ENCODE results near the gene MVK.
"Not testable (repeated sequence)": the region's sequence is repeated elsewhere in the genome, so short reads cannot be mapped to it uniquely, and the experiment has no call there.

MVK gene

GRCh38 chr12:109592195-109592904, 18.8 kb downstream of the MVK start:
- no peak for DNase-seq

- no peak for DNase-seq
Observed at GRCh38 chr12:109592905-109593272, 19.3 kb downstream of the MVK start.

GRCh38 chr12:109594556-109595317, 21.1 kb downstream of the MVK start:
- no peak for DNase-seq

- no peak for DNase-seq
Observed at GRCh38 chr12:109595321-109595902, 21.8 kb downstream of the MVK start.

GRCh38 chr12:109596418-109597244, 23.0 kb downstream of the MVK start:
- no peak for DNase-seq

GRCh38 chr12:109597414-109597794, 23.8 kb downstream of the MVK start:
- no peak for DNase-seq

- DNase-seq, result peak; percentile 44
Observed at GRCh38 chr12:109597795-109598427, 24.3 kb downstream of the MVK start.

GRCh38 chr12:109598428-109598854, 24.8 kb downstream of the MVK start:
- DNase-seq, result no peak

- no peak for DNase-seq
Observed at GRCh38 chr12:109599087-109599486, 25.5 kb downstream of the MVK start.

GRCh38 chr12:109600481-109600880, 26.9 kb downstream of the MVK start:
- no peak for DNase-seq

GRCh38 chr12:109600995-109601394, 27.4 kb downstream of the MVK start:
- no peak for DNase-seq

GRCh38 chr12:109601557-109601956, 28.0 kb downstream of the MVK start:
- DNase-seq, result no peak

GRCh38 chr12:109602132-109602531, 28.5 kb downstream of the MVK start:
- DNase-seq, result not testable (repeated sequence)

- DNase-seq, result no peak
Observed at GRCh38 chr12:109604132-109604585, 30.6 kb downstream of the MVK start.

- no peak for DNase-seq
Observed at GRCh38 chr12:109605016-109605415, 31.4 kb downstream of the MVK start.

GRCh38 chr12:109605599-109606228, 32.1 kb downstream of the MVK start:
- DNase-seq, result no peak

- no peak for DNase-seq
Observed at GRCh38 chr12:109606320-109607028, 32.9 kb downstream of the MVK start.

GRCh38 chr12:109607618-109608017, 34.0 kb downstream of the MVK start:
- DNase-seq, result no peak

GRCh38 chr12:109608270-109608669, 34.7 kb downstream of the MVK start:
- no peak for DNase-seq

- no peak for DNase-seq
Observed at GRCh38 chr12:109608793-109609192, 35.2 kb downstream of the MVK start.

- no peak for DNase-seq
Observed at GRCh38 chr12:109609342-109609741, 35.7 kb downstream of the MVK start.
